NCI-H2081 treated with DMSO at 0.1 percent for 48 hours (cell line): Measurements from ENCODE around the gene ASB7.

Experiments used
- DNase-seq: peaks from one replicate; lab custom pipeline; 2025; lab: John Stamatoyannopoulos, UW

The ASB7 gene

GRCh38 chr15:100686021-100686724 is 83.8 kb downstream of the ASB7 start:
- DNase-seq = no peak

- DNase-seq = no peak
These were observed 84.5 kb downstream of the ASB7 start for GRCh38 chr15:100686725-100687473.

GRCh38 chr15:100687582-100688141 is 85.3 kb downstream of the ASB7 start:
- DNase-seq = no peak

DNA sequence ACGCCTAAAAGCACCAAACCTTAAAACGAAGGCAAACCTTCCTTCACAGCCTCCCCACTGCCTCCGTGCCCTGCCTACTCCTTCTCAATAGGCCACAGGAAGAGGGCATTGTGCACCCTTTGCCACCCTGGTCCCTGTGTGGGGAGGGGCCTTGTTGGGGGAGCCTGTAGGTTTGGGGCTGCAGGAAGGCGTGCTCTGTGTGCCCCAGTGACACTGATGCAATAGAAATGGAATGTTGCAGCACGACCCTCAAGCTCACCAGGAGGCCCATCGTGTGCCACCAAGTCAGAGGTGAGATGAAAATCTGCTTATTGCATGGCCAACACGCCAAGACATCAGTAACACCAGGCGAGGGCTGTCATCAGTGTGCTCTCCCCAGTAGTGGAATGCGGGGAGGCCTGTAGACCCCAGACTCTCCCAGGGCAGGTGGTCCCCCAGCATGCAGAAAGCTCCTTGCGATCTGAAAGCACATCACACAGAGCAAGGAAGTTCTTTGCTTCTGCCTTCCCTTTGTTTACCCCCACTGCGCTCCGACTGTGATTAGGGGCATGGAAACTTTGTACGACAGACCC is 86.2 kb downstream of the ASB7 start:
- DNase-seq = no peak

DNA sequence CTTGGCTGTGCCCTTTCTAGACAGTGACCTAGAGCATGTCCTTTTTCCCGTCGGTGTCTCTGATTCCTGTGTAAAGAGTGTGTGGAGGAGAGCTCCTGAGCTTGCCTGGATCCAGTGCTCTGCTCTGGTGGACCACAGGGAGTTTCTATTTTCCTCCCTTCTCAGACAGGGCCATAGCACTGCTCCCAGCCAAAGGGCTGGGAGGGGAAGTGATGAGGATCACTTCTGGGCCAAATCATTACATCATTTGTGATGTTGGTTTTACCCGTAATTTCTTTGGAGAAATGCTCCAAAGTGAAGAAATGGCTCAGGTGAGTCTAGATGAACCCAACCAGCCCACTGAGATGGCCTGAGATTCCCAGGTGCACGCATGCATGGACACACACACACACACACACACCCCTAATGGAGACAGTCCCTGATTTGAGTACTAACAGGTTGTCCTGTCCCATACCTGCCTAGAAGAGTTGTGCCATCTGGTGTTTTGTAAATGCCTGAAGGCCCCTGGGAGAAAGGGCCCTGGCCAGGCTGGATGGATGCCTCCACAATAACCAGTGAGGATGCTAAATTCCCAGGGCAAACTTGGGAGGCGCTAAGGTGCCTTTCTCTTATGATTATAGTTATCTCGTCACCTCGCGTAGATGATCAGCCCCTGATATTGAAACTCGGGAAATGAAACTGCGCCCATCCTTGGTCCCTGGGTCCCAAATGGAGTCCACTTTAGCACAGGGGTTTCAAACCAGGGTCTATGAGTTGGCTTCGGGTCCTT is 86.9 kb downstream of the ASB7 start:
- no peak for DNase-seq

- no peak for DNase-seq
These were observed 87.8 kb downstream of the ASB7 start for GRCh38 chr15:100690032-100690794.

DNA sequence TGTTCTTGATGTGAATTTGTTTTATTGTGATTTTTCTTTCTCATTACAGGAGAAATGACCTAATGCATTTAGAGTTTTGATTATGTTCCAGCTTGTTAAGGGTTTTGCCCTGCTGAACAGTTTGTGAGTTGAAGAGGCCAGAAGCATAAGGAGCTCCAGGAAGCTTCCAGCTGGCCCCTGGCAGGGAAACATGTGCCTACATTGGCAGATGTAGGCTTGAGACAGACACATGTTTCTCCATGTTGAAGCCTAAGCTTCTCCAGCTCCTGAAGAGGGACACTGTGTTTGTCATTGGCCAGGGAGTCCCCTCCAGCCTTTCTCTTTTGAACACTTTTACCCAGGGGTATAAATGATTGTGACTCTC is 88.4 kb downstream of the ASB7 start:
- DNase-seq = no peak

- DNase-seq = no peak
These were observed 88.9 kb downstream of the ASB7 start for GRCh38 chr15:100691321-100691720.

DNA sequence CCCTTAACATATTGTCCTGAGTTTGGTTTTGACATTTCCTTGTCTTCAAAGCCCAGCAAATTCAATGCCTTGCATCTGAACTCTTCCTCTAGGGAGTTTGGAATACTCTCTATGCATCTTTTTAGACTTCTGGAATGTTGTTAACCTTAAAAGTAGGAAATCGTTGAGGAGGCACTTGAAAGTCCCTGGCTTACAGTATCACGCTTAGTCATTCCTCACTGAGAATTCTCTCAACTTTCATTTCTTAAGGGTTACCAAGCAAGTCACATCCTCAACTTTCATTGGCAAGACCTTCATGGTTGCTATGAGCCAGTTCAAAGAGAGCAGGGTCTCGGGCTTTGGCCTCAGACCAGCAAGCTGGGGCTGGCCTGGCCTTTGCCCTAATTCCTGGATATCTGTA is 89.9 kb downstream of the ASB7 start:
- no peak for DNase-seq

- DNase-seq = no peak
These were observed 90.3 kb downstream of the ASB7 start for GRCh38 chr15:100692671-100693070.

- DNase-seq = no peak
These were observed 91.1 kb downstream of the ASB7 start for GRCh38 chr15:100693451-100693850.

DNA sequence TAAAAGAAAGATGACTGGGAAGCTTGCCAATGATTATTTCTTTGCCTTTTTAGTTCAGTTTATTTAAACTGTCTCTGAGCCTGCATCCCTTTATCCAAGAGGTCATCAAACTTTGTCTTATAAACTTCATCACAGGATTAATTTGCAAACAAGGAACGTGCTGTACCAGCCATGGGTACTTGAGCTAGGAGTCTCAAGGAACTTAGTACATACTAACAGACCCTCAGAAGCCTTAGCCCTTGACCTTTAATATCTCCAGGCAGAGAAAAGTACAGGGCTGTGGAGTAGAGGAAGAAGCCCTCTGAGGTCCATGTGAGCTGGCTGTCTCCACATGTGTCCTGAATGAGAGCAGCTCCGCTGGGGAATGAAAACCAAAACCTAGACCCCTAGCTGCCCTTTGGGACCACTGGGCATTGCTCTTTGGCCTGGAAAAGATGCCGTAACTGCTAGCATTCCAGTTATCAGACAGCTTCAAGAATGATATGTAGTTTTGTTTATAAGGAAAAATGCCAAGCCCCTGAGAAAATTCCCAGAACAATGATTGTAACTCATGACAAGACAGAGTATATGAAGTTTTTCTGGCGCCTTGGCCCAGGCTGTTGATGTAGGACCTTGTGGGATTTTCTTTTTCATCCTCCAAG is 92.1 kb downstream of the ASB7 start:
- no peak for DNase-seq

- no peak for DNase-seq
These were observed 92.7 kb downstream of the ASB7 start for GRCh38 chr15:100695048-100695447.

DNA sequence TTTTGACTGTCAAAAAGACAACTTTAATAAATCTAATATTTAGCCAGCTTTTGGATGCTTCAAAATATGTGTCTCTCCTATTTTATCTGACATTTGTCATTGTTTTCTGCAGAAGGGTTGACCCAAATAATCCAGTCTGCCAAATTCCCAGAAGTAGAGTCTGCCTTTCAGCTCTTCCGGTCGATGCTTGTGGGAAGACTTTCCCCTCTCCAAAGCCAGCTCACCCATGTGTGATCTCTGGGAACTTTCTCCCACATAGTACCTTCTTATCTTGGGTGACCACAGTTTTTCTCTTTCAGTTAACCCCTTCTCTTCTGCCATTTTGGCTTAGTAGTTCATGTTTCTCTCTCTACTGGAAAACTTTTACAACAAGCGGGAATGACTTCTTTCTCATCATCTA is 94.1 kb downstream of the ASB7 start:
- no peak for DNase-seq
